Ovary (tissue), 3 donors: ENCODE results near the gene RNF224.

Experiments
- CTCF ChIP-seq, 3 donors: fragments of 450-650 bp in 2 of 3; fragments of 200-600 bp in 1 of 3; IDR thresholded peaks; one replicate each; pipeline versions ENCODE4 v1.5.1 to v1.8.0; 2016 to 2022; ENCODE audit warnings: antibody characterized with exemption in 3 of 3, mild to moderate bottlenecking in 1 of 3
- EP300 ChIP-seq: sonication (generic); formaldehyde crosslinking; IDR thresholded peaks from one replicate; pipeline ENCODE4 v1.6.1; 2017; ENCODE audit warnings: antibody characterized with exemption
- POLR2A ChIP-seq: fragments of 450-650 bp; IDR thresholded peaks from one replicate; pipeline ENCODE4 v1.6.1; 2017; ENCODE audit warnings: antibody characterized with exemption, mild to moderate bottlenecking, moderate library complexity
- donor health status: DM: no; HTN: no; CAD: no.

DNA sequence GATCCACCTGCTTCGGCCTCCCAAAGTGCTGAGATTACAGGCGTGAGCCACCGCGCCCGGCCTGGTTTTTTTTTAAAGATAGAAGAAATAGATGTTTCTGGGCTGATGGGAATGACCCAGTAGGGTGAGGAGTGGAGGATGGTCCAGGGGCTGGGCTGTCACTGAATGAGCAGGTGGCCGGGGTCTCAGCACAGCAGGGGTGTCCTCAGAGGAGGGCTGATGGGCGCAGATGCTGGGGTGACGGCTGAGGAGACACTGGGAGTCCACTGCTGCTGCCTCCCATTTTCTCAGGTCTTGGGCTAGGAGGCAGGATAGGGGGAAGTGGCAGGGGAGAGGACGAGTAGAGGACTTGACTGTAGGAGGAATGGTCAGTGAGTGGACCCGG is 47.9 kb downstream of the RNF224 start:
- TF ChIP-seq CTCF (IDR thresholded peaks at IDR 0.05) (no peak), POLR2A (no peak), EP300 (no peak)
